Peyer's patch (tissue), 4 donors: Measurements from ENCODE around the gene EIF2AK2. TPM values are rescaled to one million over a fixed set of nuclear protein-coding genes. Genes with fewer than 3 reads are reported as not detected.

Experiments
- DNase-seq, 3 donors: peaks; one replicate each; pipeline ENCODE4 v3.0.0-alpha.2; 2017 to 2019
- H3K27ac ChIP-seq, 4 donors: fragments of 200-600 bp; sonication (generic); one replicate each; pipeline ENCODE4 v1.5.1; 2016 to 2019
- H3K27me3 ChIP-seq, 2 donors: fragments of 200-600 bp; sonication (generic); one replicate each; pipeline ENCODE4 v1.5.1; 2019
- H3K36me3 ChIP-seq, 3 donors: fragments of 200-600 bp; sonication (generic); one replicate each; pipeline ENCODE4 v1.5.1; 2016 to 2019
- H3K4me1 ChIP-seq, 4 donors: fragments of 200-600 bp; sonication (generic); one replicate each; pipeline ENCODE4 v1.5.1; 2016 to 2019
- H3K4me3 ChIP-seq, 4 donors: fragments of 200-600 bp; sonication (generic); 1 replicate in 3 of 4; 2 replicates in 1 of 4; pipeline ENCODE4 v1.5.1; 2016 to 2019; ENCODE audit warnings: mild to moderate bottlenecking in 1 of 4
- H3K9me3 ChIP-seq, 4 donors: fragments of 200-600 bp; sonication (generic); one replicate each; pipeline ENCODE4 v1.5.1; 2016 to 2019; ENCODE audit warnings: mild to moderate bottlenecking in 1 of 4
- CTCF ChIP-seq, 6 experiments: fragments of 450-650 bp in 4 of 6; fragments of 200-600 bp in 2 of 6; sonication (generic) in 1 of 6; IDR thresholded peaks; one replicate each; pipeline ENCODE4 v1.5.1; 2017 to 2019; ENCODE audit warnings: antibody characterized with exemption in 6 of 6, mild to moderate bottlenecking in 3 of 6, moderate library complexity in 1 of 6
- POLR2A ChIP-seq, 2 donors: fragments of 450-650 bp; IDR thresholded peaks; one replicate each; pipeline ENCODE4 v1.5.1; 2017; ENCODE audit warnings: antibody characterized with exemption in 2 of 2, mild to moderate bottlenecking in 2 of 2, moderate library complexity in 2 of 2
- total RNA-seq, 4 donors: library from RNA; depleted of rRNA; stranded (reverse); fragments of >200 nt; gene quantifications; one replicate each; pipeline ENCODE4 v1.1.0, GENCODE V29; 2016

EIF2AK2 gene
- total RNA-seq, 4 donors from 2014 or later, result 18.7 to 31.2 (median 25.7) TPM

- H3K27me3 ChIP-seq, result no peaks in the 10 kb centered on the region
- no peak overlapping the region for H3K4me3 ChIP-seq
- no peak for DNase-seq
- no peak overlapping the region for H3K27ac ChIP-seq
- peaks cover 0 to 88% (median 0%) of the 10 kb centered on the region in 3 donors for H3K36me3 ChIP-seq
- H3K4me1 ChIP-seq, result no peaks in the 10 kb centered on the region
- H3K9me3 ChIP-seq, result no peaks in the 10 kb centered on the region
- TF ChIP-seq POLR2A (IDR thresholded peaks at IDR 0.05), result no peak
- no peak for TF ChIP-seq CTCF (IDR thresholded peaks at IDR 0.05)
Measured at GRCh38 chr2:37096568-37096967, 60.2 kb downstream of the EIF2AK2 start.

- Histone ChIP-seq H3K9me3 (no peaks in the 10 kb centered on the region), H3K27ac (no peak overlapping the region), H3K4me1 (no peaks in the 10 kb centered on the region), H3K4me3 (no peak overlapping the region), H3K36me3 (peaks cover 0 to 74% (median 0%) of the 10 kb centered on the region in 3 donors), H3K27me3 (no peaks in the 10 kb centered on the region)
- no peak for DNase-seq
- TF ChIP-seq POLR2A (IDR thresholded peaks at IDR 0.05) (no peak), CTCF (IDR thresholded peaks at IDR 0.05) (no peak)
Measured at GRCh38 chr2:37091873-37092272, 64.9 kb downstream of the EIF2AK2 start.

- DNase-seq, result no peak
- Histone ChIP-seq H3K4me1 (peaks cover 0 to 5% (median 0%) of the 10 kb centered on the region in 4 donors), H3K36me3 (peaks cover 0 to 58% (median 0%) of the 10 kb centered on the region in 3 donors), H3K27me3 (no peaks in the 10 kb centered on the region), H3K27ac (peak overlapping the region in 1 of 4 donors; percentile 25), H3K4me3 (no peak overlapping the region), H3K9me3 (no peaks in the 10 kb centered on the region)
- no peak for TF ChIP-seq POLR2A (IDR thresholded peaks at IDR 0.05)
- no peak for TF ChIP-seq CTCF (IDR thresholded peaks at IDR 0.05)
Measured at GRCh38 chr2:37090019-37090477, 66.7 kb downstream of the EIF2AK2 start.

DNA sequence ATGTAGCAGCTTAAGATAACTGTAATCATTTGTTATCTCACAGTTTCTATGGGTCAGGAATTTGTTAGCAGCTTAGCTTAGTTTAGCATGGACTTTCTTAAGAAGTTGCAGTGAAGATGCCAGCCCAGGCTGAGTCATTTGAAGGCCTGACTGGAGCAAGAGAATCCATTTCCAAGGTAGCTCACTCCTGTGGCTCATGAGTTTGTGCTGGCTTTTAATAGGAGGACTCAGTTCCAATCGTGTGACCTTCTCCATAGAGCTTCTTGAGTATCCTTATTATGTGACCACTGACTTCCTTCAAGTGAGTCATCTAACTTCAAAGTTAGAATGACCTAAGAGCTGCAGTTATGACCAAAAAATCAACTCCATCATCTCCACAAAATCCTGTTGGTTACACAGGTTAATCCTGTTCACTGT lies 71.0 kb downstream of the EIF2AK2 start:
- Histone ChIP-seq H3K27ac (no peak overlapping the region), H3K36me3 (peaks cover 0 to 21% (median 0%) of the 10 kb centered on the region in 3 donors), H3K27me3 (no peaks in the 10 kb centered on the region), H3K4me3 (no peak overlapping the region), H3K4me1 (peaks cover 0 to 22% (median 2%) of the 10 kb centered on the region in 4 donors), H3K9me3 (no peaks in the 10 kb centered on the region)
- no peak for TF ChIP-seq POLR2A (IDR thresholded peaks at IDR 0.05)
- TF ChIP-seq CTCF (IDR thresholded peaks at IDR 0.05), result no peak
- no peak for DNase-seq

- no peak for DNase-seq
- no peaks in the 10 kb centered on the region for H3K9me3 ChIP-seq
- H3K27ac ChIP-seq, result peak overlapping the region; percentile 71 to 80 (median 78)
- peaks cover 0 to 28% (median 2%) of the 10 kb centered on the region in 4 donors for H3K4me1 ChIP-seq
- H3K4me3 ChIP-seq, result peak overlapping the region; percentile 52 to 88 (median 68)
- peaks cover 0 to 14% (median 0%) of the 10 kb centered on the region in 3 donors for H3K36me3 ChIP-seq
- TF ChIP-seq CTCF (IDR thresholded peaks at IDR 0.05) (no peak), POLR2A (IDR thresholded peaks at IDR 0.05) (no peak)
- H3K27me3 ChIP-seq, result no peaks in the 10 kb centered on the region
Measured at GRCh38 chr2:37084797-37085196, 72.0 kb downstream of the EIF2AK2 start.
